Occipital lobe (tissue), 2 donors: Measurements from ENCODE around the gene RAD1. TPM values are rescaled to one million over a fixed set of nuclear protein-coding genes. Genes with fewer than 3 reads are reported as not detected.

Source experiments
- DNase-seq: peaks from one replicate; lab custom pipeline; 2025; lab: John Stamatoyannopoulos, UW
- total RNA-seq: library from RNA; depleted of rRNA; stranded (reverse); fragments of >200 nt; gene quantifications from one replicate; pipeline ENCODE4 v1.2.3, GENCODE V29; 2014

RAD1 gene
- total RNA-seq, 1 donor from 2014 or later, result 48.4 TPM

- no peak for DNase-seq
Observed at GRCh38 chr5:34916518-34916917, 1.2 kb upstream of the RAD1 start.

- no peak for DNase-seq
Observed at GRCh38 chr5:34915856-34916192, 520 bp upstream of the RAD1 start.

- peak; percentile 21 for DNase-seq
Observed at GRCh38 chr5:34914671-34915138, 599 bp downstream of the RAD1 start.

GRCh38 chr5:34913072-34913471 is 2.2 kb downstream of the RAD1 start:
- DNase-seq, result no peak

- DNase-seq, result no peak
Observed at GRCh38 chr5:34905564-34905963, 9.7 kb downstream of the RAD1 start.

GRCh38 chr5:34903260-34903659 is 12.0 kb downstream of the RAD1 start:
- DNase-seq, result no peak

GRCh38 chr5:34900652-34901051 is 14.7 kb downstream of the RAD1 start:
- DNase-seq, result no peak

- DNase-seq, result no peak
Observed at GRCh38 chr5:34899066-34899465, 16.2 kb downstream of the RAD1 start.

GRCh38 chr5:34898258-34898895 is 16.9 kb downstream of the RAD1 start:
- peak; percentile 63 for DNase-seq

GRCh38 chr5:34897646-34898045 is 17.7 kb downstream of the RAD1 start:
- no peak for DNase-seq

- no peak for DNase-seq
Observed at GRCh38 chr5:34895641-34896419, 19.5 kb downstream of the RAD1 start.

GRCh38 chr5:34894716-34895115 is 20.6 kb downstream of the RAD1 start:
- no peak for DNase-seq

GRCh38 chr5:34892414-34892813 is 22.9 kb downstream of the RAD1 start:
- DNase-seq, result no peak

GRCh38 chr5:34891981-34892380 is 23.3 kb downstream of the RAD1 start:
- no peak for DNase-seq

GRCh38 chr5:34889394-34889793 is 25.9 kb downstream of the RAD1 start:
- no peak for DNase-seq

GRCh38 chr5:34886392-34887119 is 28.7 kb downstream of the RAD1 start:
- no peak for DNase-seq

- DNase-seq, result no peak
Observed at GRCh38 chr5:34881246-34881645, 34.1 kb downstream of the RAD1 start.

GRCh38 chr5:34876275-34876674 is 39.0 kb downstream of the RAD1 start:
- DNase-seq, result no peak

GRCh38 chr5:34870382-34870781 is 44.9 kb downstream of the RAD1 start:
- no peak for DNase-seq

- no peak for DNase-seq
Observed at GRCh38 chr5:34869256-34869655, 46.0 kb downstream of the RAD1 start.

- DNase-seq, result no peak
Observed at GRCh38 chr5:34868791-34869190, 46.5 kb downstream of the RAD1 start.

GRCh38 chr5:34867660-34868059 is 47.6 kb downstream of the RAD1 start:
- DNase-seq, result no peak
